GM21825 (cell line): ENCODE measurements around the gene NCAPG2.

Source experiments
- ATAC-seq: cut with Tn5 transposase; IDR thresholded peaks from one replicate; pipeline ENCODE4 v1.9.1; 2021; ENCODE audit warnings: mild to moderate bottlenecking, moderate library complexity; ENCODE audit not compliant: unreplicated experiment

NCAPG2 gene

DNA sequence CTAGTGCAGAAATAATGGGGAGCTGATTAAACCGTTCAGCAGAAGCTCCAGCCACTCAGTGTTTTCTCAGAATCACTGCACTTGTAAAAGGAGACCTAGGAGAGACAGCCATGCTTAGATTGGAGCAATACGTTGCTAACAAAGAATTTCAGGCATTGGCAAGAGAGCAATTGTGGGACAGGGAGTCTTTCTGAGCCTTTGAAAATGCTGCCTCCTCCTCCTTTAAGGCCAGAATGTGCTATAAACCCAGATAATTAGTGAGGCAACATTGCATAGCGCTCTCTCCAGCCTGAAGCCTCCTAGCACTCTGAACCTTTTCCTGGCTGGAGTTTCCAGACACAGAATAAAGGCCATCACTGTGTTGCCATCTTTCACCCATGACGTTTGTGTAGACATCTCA, 98.5 kb downstream of the NCAPG2 start:
- ATAC-seq: no peak

DNA sequence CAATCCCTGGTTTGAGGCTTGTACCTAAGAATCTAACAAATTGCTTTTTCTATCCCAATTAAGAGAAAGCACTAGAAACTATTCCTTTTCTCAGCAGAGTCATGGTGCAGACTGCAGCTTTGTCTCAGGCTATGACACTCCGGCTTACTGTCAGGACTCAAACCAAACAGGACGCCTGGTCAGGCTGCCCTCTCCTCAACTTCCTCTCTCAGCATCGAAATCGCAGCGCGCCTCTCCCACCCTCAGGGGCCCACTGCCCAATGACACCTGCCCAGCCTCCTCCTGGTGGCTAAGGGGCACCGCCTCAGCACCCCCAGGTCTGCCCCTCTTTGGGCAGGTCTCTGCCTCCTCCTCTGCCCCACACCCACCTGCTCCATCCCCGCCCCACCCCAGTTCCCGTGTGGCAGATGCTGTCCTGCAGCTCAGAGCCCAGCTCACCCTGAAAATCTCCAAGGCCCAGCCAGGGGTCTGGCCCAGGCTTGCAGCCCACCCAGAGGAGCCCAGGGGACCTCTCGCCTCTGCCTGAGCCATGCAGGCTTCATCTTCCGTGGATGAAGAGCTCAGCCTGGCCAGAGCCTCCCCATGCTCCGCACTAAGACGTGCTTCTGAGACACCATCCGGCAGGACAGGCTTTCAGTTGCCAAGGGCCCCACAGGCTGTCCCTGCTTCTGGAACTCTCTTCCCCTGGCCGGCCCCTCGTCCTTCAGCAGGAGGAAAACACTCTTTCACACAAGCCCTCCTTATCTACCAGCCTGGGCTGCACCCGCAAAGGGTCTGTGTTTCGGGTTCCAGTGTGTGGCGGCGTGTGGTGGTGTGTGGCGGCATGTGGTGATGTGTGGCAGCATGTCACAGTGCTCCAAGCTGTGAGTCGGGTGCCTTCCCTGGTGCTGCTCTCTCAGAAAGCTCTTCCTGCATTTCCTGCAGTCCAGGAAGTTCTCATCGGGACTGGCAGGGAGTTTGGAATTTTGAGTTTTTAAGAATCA, 100.5 kb downstream of the NCAPG2 start:
- ATAC-seq: peak; percentile 20

DNA sequence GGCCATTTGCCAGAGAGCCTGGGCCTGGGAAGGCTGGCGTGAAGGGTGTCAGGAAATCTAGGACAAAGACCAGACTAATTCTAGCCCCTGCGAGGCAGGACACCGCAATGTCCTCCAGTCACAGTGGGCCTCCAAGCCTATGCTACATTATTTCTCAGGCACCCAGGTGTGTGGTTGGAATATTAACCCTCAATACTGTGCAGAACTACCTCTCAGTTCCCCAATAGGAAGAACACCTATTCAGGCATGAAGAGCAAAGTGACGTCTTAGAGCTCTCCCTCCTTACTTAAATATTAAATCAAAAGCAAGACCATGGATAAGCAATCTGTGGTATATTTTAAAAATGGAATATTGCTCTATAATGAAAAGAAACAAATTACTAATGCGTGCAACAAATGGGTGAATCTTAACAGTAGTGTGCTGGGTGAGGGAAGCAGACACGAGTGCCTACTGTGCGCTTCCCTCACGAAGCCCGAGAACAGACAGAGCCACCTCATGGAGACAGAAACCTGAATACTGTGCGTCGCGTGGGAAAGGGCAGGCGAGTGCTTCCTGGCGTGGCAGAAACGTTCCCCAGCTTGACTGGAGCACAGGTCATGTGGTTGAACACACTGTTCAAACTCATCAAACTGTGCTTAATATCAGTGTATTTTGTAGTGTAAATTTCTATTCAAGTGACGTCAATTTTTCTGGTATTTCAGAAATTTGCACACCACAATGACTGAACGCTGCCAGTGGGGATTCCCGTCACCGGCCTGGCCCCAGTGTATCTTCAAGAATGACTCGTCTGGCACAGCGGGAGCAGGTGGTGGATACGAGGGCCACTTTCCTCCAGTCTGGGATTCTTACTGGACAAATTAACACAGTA, 101.5 kb downstream of the NCAPG2 start:
- ATAC-seq: peak; percentile 51

DNA sequence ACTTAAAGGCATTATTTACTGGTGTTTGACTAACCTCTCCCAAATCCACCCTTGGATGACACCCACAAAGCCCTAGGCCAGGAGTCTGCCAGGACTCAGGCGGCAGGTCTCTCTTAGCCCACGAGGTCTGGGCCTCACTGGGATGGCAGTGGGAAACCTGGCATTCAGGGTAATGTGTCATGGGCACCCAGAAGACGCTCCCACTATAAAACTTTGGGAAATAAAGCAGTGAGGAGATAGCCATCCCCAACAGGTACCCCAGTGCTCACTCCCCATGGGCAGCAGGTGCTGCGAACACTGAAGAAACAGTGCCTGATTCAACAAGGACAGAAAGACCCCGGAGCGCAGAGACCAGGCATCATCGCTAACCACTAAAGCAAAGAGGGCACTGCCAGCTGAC, 102.6 kb downstream of the NCAPG2 start:
- no peak for ATAC-seq

DNA sequence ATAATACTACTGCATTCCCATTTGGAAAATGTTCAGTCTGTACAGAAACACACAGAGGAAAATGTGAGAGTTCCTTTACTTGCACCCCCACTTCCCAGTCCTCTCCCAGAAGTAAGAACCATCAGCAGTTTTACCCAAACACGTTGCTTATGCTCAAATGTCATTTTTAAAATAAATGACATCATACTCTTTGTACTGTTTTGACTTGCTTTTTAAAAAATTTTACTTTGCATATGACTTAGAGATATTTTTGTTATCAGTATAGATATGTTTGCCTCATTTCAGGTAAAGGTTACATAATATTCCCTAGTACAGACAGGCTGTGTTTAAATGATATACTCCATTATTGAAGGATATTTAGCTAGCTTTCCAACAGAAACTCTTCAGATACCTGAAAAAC, 103.5 kb downstream of the NCAPG2 start:
- no peak for ATAC-seq

DNA sequence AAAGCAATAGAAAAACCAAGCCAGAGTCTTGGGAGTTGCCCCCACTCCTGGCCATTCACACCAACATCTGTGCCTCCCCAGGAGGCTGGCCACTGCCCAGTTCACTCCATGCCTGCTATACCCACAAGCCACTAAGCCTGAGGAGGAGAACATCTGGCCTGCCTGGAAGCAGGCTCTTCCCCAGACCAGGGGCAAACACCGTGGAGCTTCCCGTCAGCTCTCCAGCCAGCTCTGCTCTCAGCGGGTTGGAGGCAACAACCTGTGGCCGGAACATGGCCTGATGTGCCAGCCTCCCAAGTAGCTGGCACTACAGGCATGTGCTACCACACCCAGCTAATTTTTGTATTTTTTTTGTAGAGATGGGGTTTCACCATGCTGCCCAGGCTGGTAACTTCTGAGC, 107.9 kb downstream of the NCAPG2 start:
- no peak for ATAC-seq

DNA sequence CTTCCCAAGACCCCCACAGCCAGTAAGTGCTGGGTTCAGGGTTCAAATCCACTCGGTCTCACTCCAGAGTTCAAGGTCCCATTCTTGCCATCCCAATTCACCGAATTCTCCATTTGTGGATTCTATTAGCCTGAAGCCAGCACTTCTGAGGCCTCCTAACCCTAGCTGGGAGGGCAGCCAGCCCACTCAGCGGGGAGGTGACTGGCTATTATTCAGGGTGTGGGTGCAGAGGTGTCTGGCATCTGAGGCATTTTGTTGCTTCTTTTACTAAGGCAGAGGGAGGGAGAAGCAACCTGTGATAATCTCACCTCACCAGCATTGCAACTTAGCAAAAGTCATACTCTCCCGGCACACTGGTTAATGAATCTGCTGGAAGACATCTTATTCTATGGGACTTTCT, 108.3 kb downstream of the NCAPG2 start:
- no peak for ATAC-seq

DNA sequence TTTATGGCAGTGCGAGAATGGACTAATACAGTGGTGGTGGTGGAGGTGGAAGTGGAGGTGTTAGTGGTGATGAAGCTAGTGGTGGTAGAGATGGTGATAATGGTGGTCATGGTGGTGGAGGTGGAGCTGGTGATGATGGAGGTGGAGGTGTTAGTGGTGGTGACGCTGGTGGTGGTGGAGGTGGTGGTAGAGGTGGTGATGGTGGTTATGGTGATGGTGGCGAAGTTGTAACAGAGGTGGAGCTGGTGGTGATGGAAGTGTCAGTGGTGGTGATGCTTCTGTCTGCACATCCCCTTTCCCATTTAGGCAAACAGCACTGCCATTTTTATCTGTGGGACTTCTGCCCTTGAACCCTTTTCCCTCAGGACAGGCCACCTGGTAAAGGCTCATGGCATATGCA, 109.5 kb downstream of the NCAPG2 start:
- no peak for ATAC-seq

DNA sequence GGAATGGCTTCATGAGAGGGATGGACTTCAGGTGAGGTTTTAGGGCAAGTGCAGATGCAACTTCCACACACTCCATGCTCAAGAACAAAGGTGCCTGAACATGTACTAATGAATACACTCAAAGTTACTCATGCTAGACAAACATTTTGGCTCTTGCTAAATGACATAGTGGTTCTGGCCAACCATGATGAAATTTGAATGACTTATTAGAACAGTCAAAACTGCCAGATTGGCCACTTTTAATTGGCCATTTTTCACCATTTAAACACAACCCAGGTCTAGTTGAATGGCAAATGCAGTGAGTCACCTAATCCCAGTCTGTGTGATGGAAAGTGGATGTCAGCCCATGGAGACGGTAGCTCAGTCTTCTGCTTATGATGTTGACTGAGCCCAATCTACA, 112.1 kb downstream of the NCAPG2 start:
- no peak for ATAC-seq

DNA sequence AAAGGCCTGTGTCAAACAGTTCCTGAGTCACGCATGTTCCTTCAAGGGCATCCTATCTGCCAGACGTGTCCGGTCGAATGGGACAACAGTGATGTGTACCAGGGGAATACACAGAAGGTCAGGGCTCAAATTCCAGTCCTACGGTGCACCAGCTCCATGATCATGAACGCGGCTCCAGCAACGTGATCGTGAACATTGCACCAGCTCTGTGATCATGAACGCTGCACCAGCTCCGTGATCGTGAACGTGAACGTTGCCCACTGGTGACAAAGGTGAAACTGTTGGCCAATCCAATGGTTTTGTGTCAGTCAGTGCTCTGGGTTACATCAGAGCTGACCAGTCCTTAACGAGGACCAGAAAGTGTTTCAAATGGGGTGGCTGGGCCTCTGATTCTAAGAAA, 112.7 kb downstream of the NCAPG2 start:
- no peak for ATAC-seq

DNA sequence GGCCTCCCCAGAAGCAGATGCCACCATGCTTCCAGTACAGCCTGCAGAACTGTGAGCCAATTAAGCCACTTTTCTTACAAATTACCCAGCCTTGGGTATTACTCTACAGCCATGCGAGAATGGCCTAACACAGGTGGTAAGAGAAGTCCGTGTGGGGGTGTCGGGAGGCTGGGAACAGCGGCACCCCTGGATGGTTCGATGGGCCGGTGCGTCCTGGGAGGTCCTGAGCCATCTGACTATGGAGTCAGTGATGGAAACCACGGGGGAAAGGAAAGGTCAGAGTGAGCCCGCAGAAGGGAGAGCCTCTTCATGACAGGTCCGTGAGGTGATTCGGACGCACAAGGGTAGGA, 114.4 kb downstream of the NCAPG2 start:
- ATAC-seq: no peak

DNA sequence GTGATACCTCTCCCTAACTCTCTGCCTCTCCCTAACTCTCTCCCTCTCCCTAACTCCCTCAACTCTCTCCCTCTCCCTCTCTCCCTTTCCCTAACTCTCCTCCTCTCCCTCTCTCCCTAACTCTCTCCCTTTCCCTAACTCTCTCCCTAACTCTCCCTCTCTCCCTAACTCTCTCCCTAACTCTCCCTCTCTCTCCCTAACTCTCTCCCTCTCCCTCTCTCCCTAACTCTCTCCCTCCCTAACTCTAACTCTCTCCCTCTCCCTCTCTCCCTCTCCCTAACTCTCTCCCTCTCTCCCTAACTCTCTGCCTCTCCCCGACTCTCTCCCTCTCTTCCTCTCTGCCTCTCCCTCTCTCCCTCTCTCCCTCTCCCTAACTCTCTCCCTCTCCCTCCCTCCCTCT, 115.0 kb downstream of the NCAPG2 start:
- no peak for ATAC-seq

DNA sequence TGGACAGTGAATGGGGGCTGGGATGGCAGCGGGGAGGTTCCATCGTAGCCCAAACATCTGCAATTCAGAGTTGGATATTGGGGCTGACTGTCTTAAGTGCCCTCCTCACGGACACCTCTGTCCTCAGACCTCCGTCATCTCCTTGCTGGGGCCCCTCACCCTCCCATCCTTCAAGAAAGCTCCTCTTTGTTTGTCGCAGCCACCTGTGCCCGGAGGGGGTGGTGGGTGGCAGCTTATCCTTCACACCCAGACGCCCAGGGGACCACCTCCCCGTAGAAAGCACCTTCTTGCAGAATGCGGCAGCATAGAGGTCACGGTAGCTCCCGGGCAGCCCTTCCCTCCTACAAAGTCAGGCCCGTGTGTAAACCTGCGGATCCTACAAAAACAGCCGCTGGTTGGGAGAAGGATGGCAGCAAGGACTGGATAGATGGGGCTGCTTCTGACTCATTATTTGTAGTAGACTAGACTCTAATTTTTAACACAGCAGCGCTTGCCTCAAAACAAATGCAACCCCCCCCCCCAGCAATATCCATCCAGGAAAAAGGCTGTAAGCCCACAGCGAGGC, 115.6 kb downstream of the NCAPG2 start:
- ATAC-seq: no peak

DNA sequence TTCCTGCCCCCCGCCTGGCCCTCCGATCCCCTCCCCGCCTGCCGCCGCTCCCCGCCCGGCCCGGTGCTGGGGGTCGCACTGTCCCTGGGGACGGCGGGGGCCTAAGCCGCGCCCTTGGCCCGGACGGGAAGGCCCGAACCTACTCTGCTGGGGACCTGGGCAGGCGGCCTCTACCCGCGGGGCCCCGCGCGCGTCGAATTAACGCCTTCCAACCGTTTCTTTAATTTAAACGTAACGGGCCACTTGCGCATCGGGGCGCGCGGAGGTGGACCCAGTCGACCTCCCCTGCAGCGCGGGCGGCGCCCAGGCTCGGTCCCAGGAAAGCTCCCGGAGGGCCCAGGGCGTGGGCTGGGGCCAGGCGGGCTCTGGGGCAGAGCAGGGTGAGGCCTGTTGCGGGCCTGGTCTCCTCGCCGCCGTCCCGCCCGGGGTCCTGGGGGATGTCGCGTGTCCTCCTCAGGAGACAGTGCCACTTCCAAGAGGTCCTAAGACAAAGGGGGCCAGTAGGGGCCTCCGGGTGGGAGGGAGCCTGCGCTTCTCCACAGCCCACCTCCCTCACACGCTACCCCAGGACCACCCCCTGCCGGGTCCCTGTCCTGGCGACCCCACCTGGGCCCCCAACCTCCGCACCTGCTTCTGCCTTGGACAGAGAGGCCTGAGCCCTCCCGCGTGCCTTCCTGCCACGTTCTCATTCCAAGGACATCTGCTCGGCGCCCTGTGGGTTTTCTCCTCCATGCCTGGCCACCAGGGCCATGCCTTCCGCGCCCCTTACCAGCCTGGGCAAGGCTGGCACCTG, 116.3 kb downstream of the NCAPG2 start:
- ATAC-seq: no peak

DNA sequence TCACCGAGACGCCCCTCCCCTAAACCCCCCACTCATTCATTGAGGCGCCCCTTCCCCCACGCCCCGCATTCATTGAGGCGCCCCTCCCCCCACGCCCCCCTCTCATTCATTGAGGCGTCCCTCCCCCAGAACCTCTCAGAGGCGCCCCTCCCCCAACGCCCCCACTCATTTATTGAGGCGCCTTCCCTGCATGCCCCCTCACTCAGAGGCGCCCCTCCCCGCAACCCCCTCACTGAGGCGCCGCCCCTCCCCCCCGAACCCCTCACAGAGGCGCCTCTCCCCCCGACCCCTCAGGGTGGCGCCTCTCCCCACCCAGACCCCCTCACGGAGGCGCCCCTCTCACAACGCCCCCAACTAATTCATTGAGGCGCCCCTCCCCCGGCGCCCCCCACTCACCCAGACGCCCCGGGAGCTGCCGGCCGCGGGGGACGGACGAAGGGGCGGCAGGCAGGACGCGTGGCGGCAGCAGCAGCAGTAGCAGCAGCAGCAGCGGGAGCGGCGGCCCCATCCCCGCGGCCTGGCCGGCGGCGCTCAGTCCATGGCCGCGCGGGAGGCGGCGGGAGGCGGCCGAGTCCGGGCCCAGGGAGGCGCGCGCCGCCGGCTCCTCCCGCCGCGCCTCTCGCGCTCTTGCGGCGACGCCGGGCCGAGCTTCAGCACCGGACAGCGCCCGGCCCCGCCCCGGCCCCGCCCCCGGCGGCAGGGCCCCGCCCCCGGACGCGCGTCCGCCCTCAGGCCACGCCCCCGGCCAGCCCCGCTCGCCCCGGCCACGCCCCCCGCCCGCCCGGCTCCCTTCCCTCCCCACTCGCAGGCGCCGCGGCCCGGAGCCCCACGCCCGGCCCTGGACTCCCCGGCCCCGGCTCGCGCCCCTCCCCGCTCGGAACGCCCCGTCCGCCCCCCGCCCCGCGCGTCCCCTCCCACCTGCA, 117.2 kb downstream of the NCAPG2 start, which contains the start of gene PTPRN2:
TSS of gene PTPRN2 (minus strand) at position 662 of the 923 bp plus-strand sequence.
- ATAC-seq: peak; percentile 62

DNA sequence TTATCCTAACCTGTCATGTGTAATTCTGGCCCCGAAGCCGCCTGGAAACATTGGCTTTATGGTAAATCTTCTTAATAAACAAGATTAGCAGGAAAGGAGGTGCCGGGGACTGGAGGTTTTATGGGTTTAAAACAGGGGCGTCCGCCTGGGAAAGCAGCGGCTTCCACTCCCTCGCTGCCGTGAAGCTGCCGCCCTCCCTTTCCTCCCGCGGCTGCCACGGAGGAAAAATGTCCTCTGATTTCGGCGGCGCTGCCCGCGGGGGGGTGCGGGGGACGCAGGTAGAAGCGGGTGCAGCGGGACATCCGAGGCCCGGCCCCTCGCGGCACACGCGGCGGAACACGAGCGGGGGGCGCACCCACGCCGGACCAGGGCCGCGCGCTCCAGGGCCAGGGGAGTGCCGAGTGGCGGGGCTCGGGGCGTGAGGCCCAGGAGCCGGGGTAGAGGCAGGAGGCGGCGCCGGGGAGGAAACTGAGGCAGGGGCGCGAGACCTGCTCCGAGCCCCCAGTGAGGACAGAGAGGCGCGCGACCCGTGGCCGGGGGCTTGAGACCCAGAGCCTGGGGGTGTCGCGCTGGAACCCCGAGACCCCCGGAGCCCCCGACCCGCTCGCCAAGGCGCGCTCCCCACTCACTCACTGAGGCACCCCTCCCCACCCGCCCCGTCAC, 118.0 kb downstream of the NCAPG2 start:
- ATAC-seq: no peak

DNA sequence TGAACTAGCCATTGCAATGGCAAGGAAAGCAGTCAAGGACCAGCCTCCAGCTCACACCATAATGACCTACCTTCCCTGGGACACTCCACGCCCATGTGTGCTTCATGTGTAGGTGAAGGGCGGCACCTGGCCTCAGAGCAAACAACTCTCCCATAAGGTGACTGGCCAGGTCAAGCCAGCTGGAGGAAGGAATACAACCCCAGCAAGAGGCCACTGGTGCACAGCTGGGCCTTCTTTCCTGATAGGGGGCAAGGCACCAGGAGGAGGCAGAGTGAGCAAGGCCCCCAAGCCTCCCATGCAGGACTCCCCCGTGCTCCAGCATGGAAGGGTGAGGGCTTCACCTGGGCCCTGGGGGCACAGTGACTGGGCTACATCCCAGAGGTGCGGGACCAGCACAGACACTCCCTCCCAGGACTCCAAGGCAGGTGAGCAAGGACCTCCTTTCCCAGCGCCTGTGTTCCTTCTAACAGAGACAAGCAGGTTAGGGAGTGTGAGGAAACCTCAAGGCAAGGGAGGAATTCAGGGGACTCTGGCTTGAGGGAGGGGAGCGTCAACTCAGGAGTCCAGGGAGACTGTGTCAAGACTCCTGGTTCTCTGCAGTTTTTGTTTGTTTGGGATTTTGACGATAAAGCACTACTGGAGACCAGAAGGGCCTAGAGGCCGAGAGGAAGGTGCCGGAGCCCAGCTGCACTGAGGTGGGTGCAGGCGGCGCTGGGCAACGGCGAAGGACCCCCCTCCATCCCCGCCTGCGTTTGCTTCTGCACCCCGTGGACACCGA, 118.7 kb downstream of the NCAPG2 start:
- ATAC-seq: no peak

DNA sequence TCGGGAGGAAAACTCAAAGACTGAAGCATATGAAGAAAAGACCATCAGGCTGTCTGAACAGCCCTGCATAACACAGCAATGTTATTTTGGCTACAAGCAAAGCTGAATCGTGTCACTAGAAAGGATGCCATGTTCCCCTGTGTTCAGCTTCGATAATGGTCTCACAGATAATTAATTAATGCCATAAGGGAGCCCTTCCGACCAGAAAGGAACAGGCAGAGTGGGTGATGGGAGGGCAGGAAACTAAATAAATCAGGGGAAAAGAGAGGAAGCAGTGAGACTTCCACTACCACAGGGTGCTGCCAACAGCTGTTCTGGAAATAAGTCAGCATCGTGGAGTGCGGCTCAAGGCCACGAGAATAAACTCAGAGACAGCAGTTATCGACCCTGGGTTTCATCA, 120.2 kb downstream of the NCAPG2 start:
- ATAC-seq: no peak
